Measurements from ENCODE around the gene ABCC1. TPM values are rescaled to one million over a fixed set of nuclear protein-coding genes. Genes with fewer than 3 reads are reported as not detected.

Gene ABCC1
- polyA plus RNA-seq, 3 donors = 23.9 to 32.2 (median 31.8) TPM

- DNase-seq = no peak
Measured at GRCh38 chr16:16017812-16018211, 68.4 kb downstream of the ABCC1 start.

GRCh38 chr16:16018705-16019104 lies 69.3 kb downstream of the ABCC1 start:
- no peak for DNase-seq

- DNase-seq = no peak
Measured at GRCh38 chr16:16019488-16019887, 70.1 kb downstream of the ABCC1 start.

GRCh38 chr16:16020291-16020690 lies 70.9 kb downstream of the ABCC1 start:
- no peak for DNase-seq

GRCh38 chr16:16021020-16021419 lies 71.6 kb downstream of the ABCC1 start:
- DNase-seq = no peak

GRCh38 chr16:16021646-16021987 lies 72.2 kb downstream of the ABCC1 start:
- no peak for DNase-seq

- peak; percentile 75 for DNase-seq
Measured at GRCh38 chr16:16021988-16022682, 72.7 kb downstream of the ABCC1 start.

- no peak for DNase-seq
Measured at GRCh38 chr16:16022683-16023064, 73.3 kb downstream of the ABCC1 start.

- no peak for DNase-seq
Measured at GRCh38 chr16:16025214-16025968, 76.0 kb downstream of the ABCC1 start.

- DNase-seq = no peak
Measured at GRCh38 chr16:16027728-16028310, 78.4 kb downstream of the ABCC1 start.

- DNase-seq = no peak
Measured at GRCh38 chr16:16028311-16028999, 79.0 kb downstream of the ABCC1 start.

GRCh38 chr16:16029431-16030011 lies 80.1 kb downstream of the ABCC1 start:
- DNase-seq = no peak

GRCh38 chr16:16030449-16030848 lies 81.0 kb downstream of the ABCC1 start:
- DNase-seq = no peak

- no peak for DNase-seq
Measured at GRCh38 chr16:16031401-16031800, 82.0 kb downstream of the ABCC1 start.

GRCh38 chr16:16032271-16032979 lies 83.0 kb downstream of the ABCC1 start:
- DNase-seq = no peak

GRCh38 chr16:16033208-16033717 lies 83.8 kb downstream of the ABCC1 start:
- no peak for DNase-seq

GRCh38 chr16:16036359-16036792 lies 87.0 kb downstream of the ABCC1 start:
- no peak for DNase-seq

- DNase-seq = no peak
Measured at GRCh38 chr16:16037521-16037920, 88.1 kb downstream of the ABCC1 start.

- DNase-seq = no peak
Measured at GRCh38 chr16:16037970-16038369, 88.6 kb downstream of the ABCC1 start.

- no peak for DNase-seq
Measured at GRCh38 chr16:16038950-16039349, 89.5 kb downstream of the ABCC1 start.

GRCh38 chr16:16041196-16041892 lies 91.9 kb downstream of the ABCC1 start:
- DNase-seq = no peak

Data from renal pelvis (tissue), 4 donors.